ENCODE data around the gene PDAP1. TPM values are rescaled to one million over a fixed set of nuclear protein-coding genes. Genes with fewer than 3 reads are reported as not detected.
"Not testable (repeated sequence)": the region's sequence is repeated elsewhere in the genome, so short reads cannot be mapped to it uniquely, and the experiment has no call there.

Gene PDAP1
- total and polyA plus RNA-seq, 9 donors = 64.8 to 155 (median 138) TPM

DNA sequence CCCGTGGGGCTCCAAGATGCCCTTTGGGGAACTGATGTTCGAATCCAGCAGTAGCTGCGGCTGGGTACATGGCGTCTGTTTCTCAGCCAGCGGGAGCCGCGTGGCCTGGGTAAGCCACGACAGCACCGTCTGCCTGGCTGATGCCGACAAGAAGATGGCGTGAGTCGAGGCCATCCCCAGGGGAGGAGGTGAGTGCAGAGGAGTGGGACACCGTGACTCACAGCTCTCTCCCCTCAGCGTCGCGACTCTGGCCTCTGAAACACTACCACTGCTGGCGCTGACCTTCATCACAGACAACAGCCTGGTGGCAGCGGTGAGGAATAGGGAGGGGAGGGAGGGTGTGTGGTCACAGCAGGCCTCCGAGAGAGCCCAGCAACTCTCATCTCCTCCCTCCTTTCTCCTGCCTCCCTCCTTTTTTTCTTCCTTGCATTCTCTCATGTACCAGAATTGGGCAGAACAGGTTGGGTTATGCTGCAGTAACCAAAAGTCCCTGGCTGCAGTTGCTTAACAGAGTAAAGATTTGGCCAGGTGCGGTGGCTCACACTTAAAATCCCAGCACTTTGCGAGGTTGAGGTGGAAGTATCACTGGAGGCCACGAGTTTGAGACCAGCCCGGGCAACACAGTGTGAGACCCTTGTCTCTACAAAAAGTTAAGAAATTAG lies 17.3 kb downstream of the PDAP1 start:
- Histone ChIP-seq H3K9me3 (replicated peaks; ENCODE audit: control insufficient read depth, low read depth, low read length) (no peaks in the 10 kb centered on the region), H3K27me3 (ENCODE audit: control insufficient read depth, insufficient read depth, low read length) (no peaks in the 10 kb centered on the region), H3K4me1 (ENCODE audit: control insufficient read depth, insufficient read depth, low read length) (peaks cover 17% of the 10 kb centered on the region), H3K27ac (ENCODE audit: low read length) (no peak overlapping the region), H3K4me3 (ENCODE audit: low read length) (no peak overlapping the region), H3K36me3 (ENCODE audit: control insufficient read depth, insufficient read depth, low read length) (peaks cover 55% of the 10 kb centered on the region)
- no peak for DNase-seq
- WGBS (ENCODE audit: insufficient coverage) = 90% methylated on average over 11 of the region's 23 CpGs

DNA sequence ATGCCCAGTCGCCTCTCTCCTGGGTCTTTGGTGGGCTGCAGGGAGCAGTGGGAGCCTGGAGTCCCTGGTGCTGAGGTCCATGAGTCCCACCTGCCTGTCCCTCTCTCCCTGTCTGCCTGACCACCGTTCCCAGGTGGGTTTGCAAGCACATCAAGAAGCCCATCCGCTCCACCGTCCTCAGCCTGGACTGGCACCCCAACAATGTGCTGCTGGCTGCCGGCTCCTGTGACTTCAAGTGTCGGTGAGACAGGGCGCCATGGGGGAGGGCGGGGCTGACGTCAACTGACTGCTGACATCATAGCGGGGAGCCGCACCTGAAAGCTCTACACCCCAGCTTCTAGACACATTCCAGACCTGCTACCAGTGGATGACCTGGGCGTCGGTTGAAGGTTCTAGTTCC lies 18.6 kb downstream of the PDAP1 start:
- Histone ChIP-seq H3K4me3 (ENCODE audit: low read length) (no peak overlapping the region), H3K27me3 (ENCODE audit: control insufficient read depth, insufficient read depth, low read length) (no peaks in the 10 kb centered on the region), H3K9me3 (replicated peaks; ENCODE audit: control insufficient read depth, low read depth, low read length) (no peaks in the 10 kb centered on the region), H3K36me3 (ENCODE audit: control insufficient read depth, insufficient read depth, low read length) (peaks cover 50% of the 10 kb centered on the region), H3K4me1 (ENCODE audit: control insufficient read depth, insufficient read depth, low read length) (peaks cover 17% of the 10 kb centered on the region), H3K27ac (ENCODE audit: low read length) (no peak overlapping the region)
- no peak for DNase-seq
- 88% methylated on average over 9 of the region's 13 CpGs for WGBS (ENCODE audit: insufficient coverage)

DNA sequence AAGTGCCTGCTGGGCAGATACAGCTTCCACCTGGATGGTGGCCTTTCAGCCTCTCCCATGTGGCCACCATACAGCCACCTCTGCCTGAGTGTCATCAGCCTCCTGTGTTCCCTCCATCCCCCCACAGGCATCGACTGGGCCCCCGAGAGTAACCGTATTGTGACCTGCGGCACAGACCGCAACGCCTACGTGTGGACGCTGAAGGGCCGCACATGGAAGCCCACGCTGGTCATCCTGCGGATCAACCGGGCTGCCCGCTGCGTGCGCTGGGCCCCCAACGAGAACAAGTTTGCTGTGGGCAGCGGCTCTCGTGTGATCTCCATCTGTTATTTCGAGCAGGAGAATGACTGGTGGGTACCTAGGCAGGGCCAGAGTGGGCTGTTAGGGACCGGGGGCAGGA lies 20.5 kb downstream of the PDAP1 start:
- no peaks in the 10 kb centered on the region for H3K27me3 ChIP-seq (ENCODE audit: control insufficient read depth, insufficient read depth, low read length)
- H3K4me1 ChIP-seq (ENCODE audit: control insufficient read depth, insufficient read depth, low read length) = peaks cover 7% of the 10 kb centered on the region
- H3K27ac ChIP-seq (ENCODE audit: low read length) = no peak overlapping the region
- peaks cover 43% of the 10 kb centered on the region for H3K36me3 ChIP-seq (ENCODE audit: control insufficient read depth, insufficient read depth, low read length)
- no peaks in the 10 kb centered on the region for H3K9me3 ChIP-seq (replicated peaks; ENCODE audit: control insufficient read depth, low read depth, low read length)
- H3K4me3 ChIP-seq (ENCODE audit: low read length) = no peak overlapping the region
- WGBS (ENCODE audit: insufficient coverage) = 92% methylated on average over 20 of the region's 20 CpGs
- DNase-seq = no peak

DNA sequence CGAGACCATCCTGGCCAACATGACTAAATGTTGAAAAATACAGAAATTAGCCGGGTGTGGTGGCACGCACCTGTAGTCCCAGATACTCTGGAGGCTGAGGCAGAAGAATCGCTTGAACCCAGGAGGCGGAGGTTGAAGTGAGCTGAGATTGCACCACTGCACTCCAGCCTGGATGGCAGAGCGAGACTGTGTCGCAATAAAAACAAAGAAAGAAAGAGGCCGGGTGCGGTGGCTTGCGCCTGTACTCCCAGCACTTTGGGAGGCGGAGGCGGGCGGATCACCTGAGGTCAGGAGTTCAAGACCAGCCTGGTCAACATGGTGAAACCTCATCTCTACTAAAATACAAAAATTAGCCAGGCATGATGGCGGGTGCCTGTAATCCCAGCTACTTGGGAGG lies 21.2 kb downstream of the PDAP1 start:
- not testable (repeated sequence) for H3K4me3 ChIP-seq (ENCODE audit: low read length); H3K27me3 ChIP-seq (ENCODE audit: control insufficient read depth, insufficient read depth, low read length); H3K4me1 ChIP-seq (ENCODE audit: control insufficient read depth, insufficient read depth, low read length); H3K9me3 ChIP-seq (replicated peaks; ENCODE audit: control insufficient read depth, low read depth, low read length); DNase-seq; H3K27ac ChIP-seq (ENCODE audit: low read length)
- H3K36me3 ChIP-seq (ENCODE audit: control insufficient read depth, insufficient read depth, low read length) = peaks cover 43% of the 10 kb centered on the region
- 89% methylated on average over 6 of the region's 14 CpGs for WGBS (ENCODE audit: insufficient coverage)

DNA sequence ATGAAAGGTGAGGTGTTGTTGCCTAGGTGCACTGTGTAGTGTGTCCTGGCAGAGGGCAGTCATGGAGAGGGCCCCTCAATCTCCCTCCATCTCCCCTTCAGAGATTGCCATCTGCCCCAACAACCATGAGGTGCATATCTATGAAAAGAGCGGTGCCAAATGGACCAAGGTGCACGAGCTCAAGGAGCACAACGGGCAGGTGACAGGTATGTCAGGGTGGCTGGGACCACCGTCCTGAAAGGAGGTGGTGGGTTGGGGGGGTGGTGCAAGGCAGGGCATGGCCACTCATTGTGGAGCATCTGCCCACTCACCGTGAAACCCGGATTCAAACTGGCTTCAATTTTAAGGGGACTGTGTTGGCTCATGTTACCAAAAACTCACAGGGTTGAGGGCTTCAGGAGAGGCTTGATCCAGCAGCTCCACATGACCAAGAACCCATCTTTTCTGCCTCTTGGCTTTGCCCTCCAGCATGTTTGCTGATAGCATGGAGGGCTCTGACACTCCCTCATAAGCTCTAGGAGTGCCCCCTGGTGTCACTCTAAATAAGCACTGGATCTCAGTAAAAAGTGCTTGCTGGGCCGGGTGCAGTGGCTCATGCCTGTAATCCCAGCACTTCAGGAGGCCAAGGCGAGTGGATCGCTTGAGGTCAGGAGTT lies 21.7 kb downstream of the PDAP1 start:
- Histone ChIP-seq H3K4me1 (ENCODE audit: control insufficient read depth, insufficient read depth, low read length) (no peaks in the 10 kb centered on the region), H3K4me3 (ENCODE audit: low read length) (no peak overlapping the region), H3K36me3 (ENCODE audit: control insufficient read depth, insufficient read depth, low read length) (peaks cover 43% of the 10 kb centered on the region), H3K27ac (ENCODE audit: low read length) (no peak overlapping the region), H3K27me3 (ENCODE audit: control insufficient read depth, insufficient read depth, low read length) (no peaks in the 10 kb centered on the region), H3K9me3 (replicated peaks; ENCODE audit: control insufficient read depth, low read depth, low read length) (no peaks in the 10 kb centered on the region)
- no peak for DNase-seq
- WGBS (ENCODE audit: insufficient coverage) = 88% methylated on average over 5 of the region's 9 CpGs

DNA sequence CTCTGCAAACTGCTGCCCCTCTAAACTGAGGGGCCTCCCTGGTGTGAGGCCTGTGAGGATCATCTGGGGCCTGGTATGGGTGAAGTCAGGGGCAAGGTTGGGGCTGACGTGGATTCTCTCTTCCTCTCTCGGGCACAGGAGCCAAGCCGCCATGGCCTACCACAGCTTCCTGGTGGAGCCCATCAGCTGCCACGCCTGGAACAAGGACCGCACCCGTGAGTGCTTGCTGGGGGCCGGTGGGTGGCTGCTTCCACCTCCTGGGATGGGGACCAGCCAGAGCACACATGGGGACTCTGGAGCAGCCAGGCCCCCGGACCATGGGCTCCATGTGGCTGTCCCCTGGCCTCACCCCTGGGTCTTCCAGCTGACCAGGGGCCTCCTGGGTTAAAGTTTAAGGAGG lies 22.8 kb downstream of the PDAP1 start:
- peaks cover 35% of the 10 kb centered on the region for H3K36me3 ChIP-seq (ENCODE audit: control insufficient read depth, insufficient read depth, low read length)
- no peak overlapping the region for H3K4me3 ChIP-seq (ENCODE audit: low read length)
- 83% methylated on average over 8 of the region's 8 CpGs for WGBS (ENCODE audit: insufficient coverage)
- no peak overlapping the region for H3K27ac ChIP-seq (ENCODE audit: low read length)
- no peaks in the 10 kb centered on the region for H3K27me3 ChIP-seq (ENCODE audit: control insufficient read depth, insufficient read depth, low read length)
- DNase-seq = no peak
- no peaks in the 10 kb centered on the region for H3K9me3 ChIP-seq (replicated peaks; ENCODE audit: control insufficient read depth, low read depth, low read length)
- H3K4me1 ChIP-seq (ENCODE audit: control insufficient read depth, insufficient read depth, low read length) = peaks cover 7% of the 10 kb centered on the region

DNA sequence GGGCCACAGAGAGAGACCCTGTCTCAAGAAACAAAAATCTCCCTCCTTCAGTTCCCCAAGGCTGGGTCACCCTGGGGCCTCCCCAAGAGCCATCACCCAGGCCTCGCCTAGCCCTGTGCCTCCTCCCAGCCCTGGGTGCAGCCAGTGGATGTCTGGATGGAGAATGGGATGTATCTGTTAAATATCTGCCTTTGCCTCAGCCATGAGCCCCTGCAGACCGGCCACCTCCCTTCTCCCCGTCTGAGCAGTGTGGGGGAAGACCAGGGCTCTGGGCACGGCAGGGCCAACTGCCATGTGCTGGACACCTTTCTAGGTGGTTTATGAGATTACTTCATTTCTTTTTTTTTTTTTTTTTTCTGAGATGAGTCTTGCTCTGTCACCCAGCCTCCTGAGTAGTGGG lies 23.9 kb downstream of the PDAP1 start:
- H3K36me3 ChIP-seq (ENCODE audit: control insufficient read depth, insufficient read depth, low read length) = peaks cover 25% of the 10 kb centered on the region
- H3K4me3 ChIP-seq (ENCODE audit: low read length) = no peak overlapping the region
- peaks cover 17% of the 10 kb centered on the region for H3K4me1 ChIP-seq (ENCODE audit: control insufficient read depth, insufficient read depth, low read length)
- no peak overlapping the region for H3K27ac ChIP-seq (ENCODE audit: low read length)
- no CpG with 5 or more reads among the region's 4 CpGs for WGBS (ENCODE audit: insufficient coverage)
- no peak for DNase-seq
- H3K9me3 ChIP-seq (replicated peaks; ENCODE audit: control insufficient read depth, low read depth, low read length) = no peaks in the 10 kb centered on the region
- H3K27me3 ChIP-seq (ENCODE audit: control insufficient read depth, insufficient read depth, low read length) = no peaks in the 10 kb centered on the region

DNA sequence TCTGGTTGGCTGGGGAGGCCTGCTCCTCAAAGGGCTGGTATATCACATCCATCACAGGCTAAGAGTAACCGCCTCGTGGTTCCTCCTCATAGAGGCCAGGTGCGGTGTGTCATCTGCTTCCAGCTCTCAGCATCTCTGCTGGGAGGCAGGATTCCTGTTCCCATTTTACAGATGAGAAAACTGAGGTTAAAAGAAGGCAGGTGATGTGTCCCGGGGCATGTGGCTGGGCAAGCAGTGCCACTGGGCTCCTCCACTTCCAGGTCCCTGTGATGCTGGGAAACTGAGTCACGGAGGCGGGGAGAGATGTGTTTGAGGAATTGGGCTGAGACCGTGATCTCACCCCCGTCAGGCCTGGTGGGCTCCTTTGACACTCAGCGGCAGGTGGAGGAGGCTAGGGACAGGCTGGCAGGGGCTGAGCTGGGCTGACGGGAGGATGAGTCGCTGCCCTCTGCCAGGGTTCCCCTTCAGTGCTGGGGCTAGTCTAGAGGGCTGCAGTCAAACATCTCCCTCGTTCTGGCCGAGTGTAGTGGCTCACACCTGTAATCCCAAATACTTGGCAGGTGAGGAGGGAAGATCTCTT lies 24.5 kb downstream of the PDAP1 start:
- H3K36me3 ChIP-seq (ENCODE audit: control insufficient read depth, insufficient read depth, low read length) = peaks cover 22% of the 10 kb centered on the region
- H3K4me1 ChIP-seq (ENCODE audit: control insufficient read depth, insufficient read depth, low read length) = peaks cover 20% of the 10 kb centered on the region
- no peak overlapping the region for H3K27ac ChIP-seq (ENCODE audit: low read length)
- no peaks in the 10 kb centered on the region for H3K9me3 ChIP-seq (replicated peaks; ENCODE audit: control insufficient read depth, low read depth, low read length)
- no peak overlapping the region for H3K4me3 ChIP-seq (ENCODE audit: low read length)
- DNase-seq = no peak
- H3K27me3 ChIP-seq (ENCODE audit: control insufficient read depth, insufficient read depth, low read length) = no peaks in the 10 kb centered on the region
- WGBS (ENCODE audit: insufficient coverage) = 97% methylated on average over 7 of the region's 13 CpGs

DNA sequence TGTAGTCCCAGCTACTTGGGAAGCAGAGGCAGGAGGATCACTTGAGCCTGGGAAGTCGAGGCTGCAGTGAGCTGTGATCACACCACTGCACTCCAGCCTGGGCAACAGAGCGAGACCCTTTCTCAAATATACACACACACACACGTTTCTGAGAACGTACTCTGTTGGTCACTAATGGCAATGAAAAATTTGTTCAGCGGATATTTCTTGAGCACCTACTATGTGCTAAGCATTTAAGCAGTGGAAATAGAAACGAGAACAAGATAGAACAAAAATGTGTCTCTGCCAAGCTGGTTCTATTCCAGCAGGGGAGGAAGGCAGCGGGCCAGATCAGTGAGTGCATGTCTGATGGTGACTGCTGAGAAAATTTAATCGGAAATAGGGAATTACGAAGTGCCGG lies 25.2 kb downstream of the PDAP1 start:
- DNase-seq = no peak
- Histone ChIP-seq H3K4me1 (ENCODE audit: control insufficient read depth, insufficient read depth, low read length) (peaks cover 20% of the 10 kb centered on the region), H3K4me3 (ENCODE audit: low read length) (no peak overlapping the region), H3K9me3 (replicated peaks; ENCODE audit: control insufficient read depth, low read depth, low read length) (no peaks in the 10 kb centered on the region), H3K27ac (ENCODE audit: low read length) (no peak overlapping the region), H3K36me3 (ENCODE audit: control insufficient read depth, insufficient read depth, low read length) (peaks cover 20% of the 10 kb centered on the region), H3K27me3 (ENCODE audit: control insufficient read depth, insufficient read depth, low read length) (no peaks in the 10 kb centered on the region)
- WGBS (ENCODE audit: insufficient coverage) = 86% methylated on average over 7 of the region's 10 CpGs

DNA sequence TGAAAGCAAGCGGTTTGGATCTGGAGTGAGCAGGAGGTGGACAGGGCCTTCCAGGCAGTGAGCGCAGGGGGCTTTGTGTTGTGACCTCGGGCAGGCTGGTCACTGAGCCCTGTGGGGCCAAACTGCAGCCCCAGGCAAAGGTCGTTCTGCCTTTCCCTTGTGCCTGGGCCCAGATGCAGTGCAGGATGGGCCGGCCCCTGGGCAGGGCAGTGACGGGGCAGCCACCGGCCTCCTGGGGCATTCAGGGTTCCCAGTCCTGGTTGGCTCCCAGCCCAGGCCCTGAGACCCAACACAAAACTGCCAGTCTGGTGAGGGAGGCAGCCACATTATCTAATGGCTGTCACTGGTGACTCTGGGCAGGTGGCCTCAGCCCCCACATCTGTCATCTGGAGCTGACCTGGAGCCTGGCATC lies 26.7 kb downstream of the PDAP1 start:
- Histone ChIP-seq H3K9me3 (replicated peaks; ENCODE audit: control insufficient read depth, low read depth, low read length) (no peaks in the 10 kb centered on the region), H3K27me3 (ENCODE audit: control insufficient read depth, insufficient read depth, low read length) (no peaks in the 10 kb centered on the region), H3K27ac (ENCODE audit: low read length) (no peak overlapping the region), H3K36me3 (ENCODE audit: control insufficient read depth, insufficient read depth, low read length) (peaks cover 10% of the 10 kb centered on the region), H3K4me3 (ENCODE audit: low read length) (no peak overlapping the region), H3K4me1 (ENCODE audit: control insufficient read depth, insufficient read depth, low read length) (peaks cover 20% of the 10 kb centered on the region)
- DNase-seq = no peak
- WGBS (ENCODE audit: insufficient coverage) = 76% methylated on average over 7 of the region's 7 CpGs

Data from muscle of leg (tissue), 11 donors.